NCI-H1417 treated with DMSO at 0.1 percent for 48 hours (cell line): ENCODE data around the gene HYAL2.
"Not testable (repeated sequence)": the region's sequence is repeated elsewhere in the genome, so short reads cannot be mapped to it uniquely, and the experiment has no call there.

Experiments
- DNase-seq: peaks from one replicate; lab custom pipeline; 2025; lab: John Stamatoyannopoulos, UW

HYAL2 gene

DNA sequence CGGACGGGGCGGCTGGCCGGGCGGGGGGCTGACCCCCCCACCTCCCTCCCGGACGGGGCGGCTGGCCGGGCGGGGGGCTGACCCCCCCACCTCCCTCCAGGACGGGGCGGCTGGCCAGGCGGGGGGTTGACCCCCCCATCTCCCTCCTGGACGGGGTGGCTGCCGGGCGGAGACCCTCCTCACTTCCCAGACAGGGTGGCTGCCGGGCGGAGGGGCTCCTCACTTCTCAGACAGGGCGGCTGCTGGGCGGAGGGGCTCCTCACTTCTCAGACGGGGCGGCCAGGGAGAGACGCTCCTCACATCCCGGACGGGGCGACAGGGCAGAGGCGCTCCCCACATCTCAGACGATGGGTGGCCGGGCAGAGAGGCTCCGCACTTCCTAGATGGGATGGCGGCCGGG, 10.5 kb downstream of the HYAL2 start:
- not testable (repeated sequence) for DNase-seq

DNA sequence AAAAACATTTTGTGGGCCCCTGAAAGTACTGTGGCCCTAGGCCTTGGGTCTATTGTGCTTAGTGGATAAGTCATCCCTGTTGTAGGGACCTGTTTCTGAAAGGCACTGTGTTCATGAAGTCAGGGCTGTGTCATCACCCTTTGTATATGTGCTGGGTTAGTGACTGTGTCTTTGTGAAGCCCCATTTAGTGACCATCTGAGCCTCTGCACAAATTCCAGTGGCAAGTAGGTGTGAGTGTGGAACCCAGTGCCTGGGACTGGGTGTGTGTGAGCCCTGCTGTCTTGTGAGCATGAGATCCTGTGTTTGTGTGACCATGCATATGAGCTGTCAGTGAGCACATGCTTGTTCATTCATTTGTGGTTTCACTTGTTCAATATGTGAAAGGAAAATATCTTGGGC, 17.9 kb downstream of the HYAL2 start:
- no peak for DNase-seq

DNA sequence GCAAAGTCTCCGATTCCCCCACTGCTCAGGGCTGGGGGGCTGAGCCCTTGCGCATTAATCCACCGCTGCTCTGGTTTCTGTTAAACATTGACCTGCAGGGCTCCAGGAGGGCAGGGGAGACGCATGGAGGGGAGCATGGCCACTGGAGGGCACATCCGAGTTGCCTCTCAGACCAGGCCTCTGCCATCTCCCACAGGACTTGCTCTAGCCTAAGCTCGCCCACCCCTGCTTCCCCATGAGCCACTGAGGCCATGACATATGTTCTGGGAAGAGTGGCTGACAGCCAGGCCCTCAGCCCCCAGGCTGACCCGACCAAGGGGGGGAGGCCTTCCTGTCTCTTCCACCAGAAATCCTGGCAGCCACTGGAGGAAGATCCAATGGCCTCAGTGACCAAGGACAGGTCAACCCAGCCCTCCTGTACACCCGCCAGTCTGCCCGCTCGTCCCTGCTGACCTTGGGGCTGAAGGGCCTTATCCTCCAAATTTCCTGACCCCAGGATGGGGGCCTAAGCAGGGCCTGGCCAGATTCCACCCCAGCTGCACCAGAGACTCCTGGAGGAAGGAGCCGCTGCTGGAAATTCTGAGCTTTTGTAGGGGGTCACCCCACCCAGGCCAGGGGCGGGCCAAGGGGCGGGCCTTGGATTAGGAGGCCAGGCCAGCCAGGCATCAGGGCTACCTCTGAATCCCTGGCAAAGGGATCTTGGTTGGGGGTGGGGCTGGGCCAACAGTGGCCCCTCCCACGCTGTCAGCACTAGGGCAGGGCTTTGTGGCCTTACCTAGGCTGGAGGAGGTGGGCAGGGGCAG, 19.3 kb downstream of the HYAL2 start, which contains the start of gene HYAL1:
TSS of gene HYAL1 (minus strand) at position 562 of the 803 bp plus-strand sequence. CDS start 618 bp downstream, outside the sequence.
- DNase-seq = no peak

DNA sequence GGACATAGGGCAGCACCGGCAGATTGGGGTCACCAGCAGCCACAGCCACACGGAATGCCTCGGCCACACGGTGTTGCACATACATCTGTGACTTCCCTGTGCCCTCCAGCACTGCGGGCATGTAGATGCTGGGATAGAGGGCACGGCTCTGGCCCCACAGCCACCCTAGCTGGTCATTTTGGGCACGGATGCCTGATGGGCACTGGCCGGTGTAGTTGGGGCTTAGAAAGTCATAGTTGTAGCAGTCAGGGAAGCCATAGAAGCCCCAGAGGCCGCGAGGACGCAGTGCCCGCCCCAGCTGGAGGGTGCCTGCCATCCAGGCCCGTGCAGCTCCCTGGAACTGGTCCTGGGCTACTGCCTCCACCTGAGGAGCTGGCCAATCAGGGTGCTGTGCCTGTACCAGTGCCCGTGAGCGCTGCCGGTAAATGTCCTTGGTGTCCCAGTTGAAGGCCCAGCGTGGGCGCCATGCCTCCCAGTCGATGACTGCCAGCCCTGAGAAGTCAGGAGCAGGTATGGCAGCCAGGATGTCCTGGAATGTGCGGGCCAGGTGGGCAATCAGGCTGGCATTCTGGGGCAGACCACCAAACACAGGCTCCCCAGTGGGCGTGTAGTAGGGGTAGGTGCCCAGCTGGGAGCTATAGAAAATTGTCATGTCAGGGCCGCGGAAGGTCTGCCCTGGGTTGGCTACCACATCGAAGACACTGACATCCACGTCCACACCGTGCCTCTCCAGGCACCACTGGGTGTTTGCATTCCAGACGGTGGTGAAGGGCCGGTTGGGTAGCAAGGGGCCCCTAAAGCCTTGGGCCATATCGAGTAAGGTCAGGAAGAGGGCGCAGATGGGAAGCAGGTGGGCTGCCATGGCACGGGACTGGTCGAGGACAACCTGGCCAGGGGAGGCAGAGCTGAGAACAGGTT, 20.2 kb downstream of the HYAL2 start:
- no peak for DNase-seq

DNA sequence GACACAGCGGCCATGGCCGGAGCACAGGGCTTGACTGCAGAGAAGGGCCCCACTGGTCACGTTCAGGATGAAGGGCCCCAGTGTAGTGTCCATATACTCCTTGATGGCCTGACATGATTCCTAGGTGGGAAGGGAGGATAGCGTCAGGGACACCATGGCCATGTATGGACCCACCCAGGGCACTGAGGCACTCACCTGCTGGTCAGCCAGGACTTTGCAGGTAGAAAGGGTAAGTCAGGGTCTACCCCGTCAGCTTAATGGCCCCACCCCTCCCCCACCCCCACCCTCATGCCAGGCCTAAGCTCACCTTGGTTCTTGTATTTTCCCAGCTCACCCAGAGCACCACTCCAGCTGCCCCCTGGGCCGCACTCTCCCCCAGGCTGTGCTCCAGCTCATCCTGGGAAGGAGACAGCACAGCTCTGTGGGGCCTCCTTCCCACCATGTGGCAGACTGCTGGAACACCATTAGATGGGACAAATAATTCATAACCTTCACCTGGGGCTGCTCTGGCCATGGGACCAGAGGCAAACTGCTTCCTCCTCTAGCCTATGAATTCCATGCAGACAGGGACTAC, 21.8 kb downstream of the HYAL2 start:
- DNase-seq = no peak

DNA sequence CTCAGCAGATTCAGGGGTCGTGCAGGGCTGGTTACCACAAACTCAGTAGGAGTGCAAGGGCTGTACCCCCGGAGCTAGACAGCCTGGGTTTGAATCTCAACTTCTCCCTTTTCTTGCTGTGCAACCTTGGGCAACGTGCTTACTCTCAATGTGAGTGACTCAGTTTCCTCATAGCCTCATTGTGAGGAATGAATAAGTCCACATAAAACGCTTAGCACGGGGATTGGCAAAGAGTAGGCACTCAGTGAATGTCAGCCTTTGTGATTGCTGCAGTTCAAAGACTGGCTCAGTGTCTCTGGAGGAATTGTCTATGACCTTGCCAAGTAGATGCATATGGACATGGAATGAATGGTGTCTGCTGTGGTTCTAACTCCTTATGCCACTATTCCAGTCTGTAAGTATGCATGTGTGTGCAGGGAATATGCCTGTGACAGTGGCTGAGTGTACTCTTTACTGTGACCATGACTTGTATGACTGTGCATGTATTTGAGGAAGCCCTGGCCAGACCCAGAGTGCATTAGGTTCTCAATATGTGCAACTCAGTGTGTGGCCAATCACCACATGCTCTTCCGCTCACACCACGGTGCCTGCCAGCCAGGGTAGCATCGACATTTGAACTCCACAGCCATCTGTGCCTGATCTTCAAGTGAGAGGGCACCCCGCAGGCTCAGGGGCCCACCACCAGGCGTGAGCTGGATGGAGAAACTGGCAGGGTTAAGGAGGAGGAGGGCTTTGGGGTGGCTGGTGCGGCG, 22.4 kb downstream of the HYAL2 start:
- DNase-seq = no peak

DNA sequence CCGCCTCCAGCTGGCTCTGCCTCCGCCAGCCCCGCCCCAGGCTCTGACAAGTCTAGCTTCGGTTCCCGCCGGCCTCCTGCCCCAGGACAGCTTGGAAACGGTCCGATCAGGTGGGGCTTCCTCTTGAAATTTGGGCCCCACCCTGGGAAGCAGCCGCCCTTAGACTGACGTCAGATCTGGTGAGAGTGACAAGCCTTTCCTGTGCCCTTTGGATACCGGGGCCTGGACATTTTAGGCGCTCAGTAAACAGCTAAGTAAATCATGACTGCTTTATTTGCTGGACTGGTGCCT, 23.0 kb downstream of the HYAL2 start:
- DNase-seq = no peak

DNA sequence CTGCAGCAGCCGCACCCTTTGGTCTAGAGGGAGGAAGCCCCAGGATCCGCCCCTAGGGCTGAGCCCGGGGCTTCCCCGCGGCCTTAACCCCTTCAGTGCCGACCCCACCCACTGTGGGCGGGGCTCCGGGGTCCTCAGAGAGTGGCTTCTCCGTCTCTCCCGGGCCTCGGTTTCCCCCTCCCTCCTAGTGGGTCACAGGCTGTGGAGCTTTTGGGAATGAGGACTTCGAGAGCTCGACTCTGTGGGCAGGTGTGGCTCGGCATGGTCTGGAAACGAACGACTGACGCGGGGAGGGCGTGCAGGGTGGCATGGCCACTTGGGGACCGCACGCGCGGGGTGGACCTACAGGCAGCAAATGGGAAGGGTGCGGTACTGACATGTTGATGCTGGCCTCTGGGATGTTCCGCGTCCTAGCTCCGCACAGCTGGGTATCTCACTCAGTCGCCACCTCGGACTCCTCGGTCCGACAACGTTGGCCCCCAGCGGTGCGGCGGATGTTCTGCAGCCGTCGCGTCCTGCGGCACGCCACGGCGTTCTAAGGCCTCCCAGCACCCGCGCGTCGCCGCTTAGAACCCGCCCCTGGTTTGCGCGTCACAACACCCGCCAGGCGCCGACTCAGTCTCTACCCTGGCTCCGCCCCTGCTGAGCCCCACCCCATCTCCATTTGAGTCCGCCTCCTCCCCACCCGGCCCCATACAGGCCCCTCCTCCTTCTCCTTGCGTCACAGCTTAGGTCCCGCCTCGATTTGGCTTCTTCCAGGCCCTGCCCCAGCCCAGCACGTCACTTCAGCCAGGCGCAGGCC, 23.5 kb downstream of the HYAL2 start, which contains the start of the genes HYAL3 and NAA80:
TSS of gene HYAL3 (minus strand) at position 570 of the 802 bp plus-strand sequence. CDS start 3,803 bp downstream, outside the sequence.
TSS of gene NAA80 (minus strand) at position 570 of the 802 bp plus-strand sequence. CDS start 1,942 bp downstream, outside the sequence.
- peak; percentile 69 for DNase-seq

DNA sequence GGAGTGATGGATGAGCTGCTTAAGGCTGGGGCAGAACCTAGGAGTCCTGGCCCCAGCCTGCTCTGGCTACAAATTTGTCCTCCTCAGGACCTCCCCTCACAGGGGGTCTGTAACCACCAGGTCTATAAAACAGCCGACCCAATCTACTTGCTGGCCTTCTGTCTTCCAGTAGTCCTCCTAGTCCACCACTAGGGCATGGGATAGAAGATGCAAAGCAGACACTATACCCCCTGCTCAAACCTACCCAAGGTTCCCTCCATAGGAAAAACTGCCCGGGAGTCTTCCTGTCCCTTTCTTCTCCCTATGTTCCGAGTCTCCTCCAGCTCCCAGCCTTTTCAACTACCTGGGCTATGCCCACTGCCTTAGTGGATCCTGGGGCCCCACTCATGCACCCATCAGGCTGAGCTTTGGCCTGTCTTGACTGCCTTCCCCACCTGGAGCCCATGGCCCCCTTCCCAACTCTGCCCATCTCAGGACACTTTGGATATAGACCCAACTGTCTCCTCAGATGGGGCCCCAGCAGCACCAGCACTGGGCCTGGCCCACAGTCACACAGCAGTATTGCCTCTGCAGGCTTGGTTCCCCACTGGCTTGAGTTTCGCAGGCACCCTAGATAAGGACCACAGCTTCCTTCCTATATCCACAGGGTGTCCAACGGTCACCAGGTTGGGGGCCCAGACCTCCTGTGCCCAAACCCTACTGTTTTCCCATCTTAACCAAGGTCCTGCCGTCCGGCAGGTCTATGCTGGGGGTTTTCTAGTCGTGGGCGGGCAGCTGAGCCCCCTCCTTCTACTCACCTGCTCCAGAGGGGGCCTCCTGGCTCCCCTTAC, 24.4 kb downstream of the HYAL2 start:
- no peak for DNase-seq

DNA sequence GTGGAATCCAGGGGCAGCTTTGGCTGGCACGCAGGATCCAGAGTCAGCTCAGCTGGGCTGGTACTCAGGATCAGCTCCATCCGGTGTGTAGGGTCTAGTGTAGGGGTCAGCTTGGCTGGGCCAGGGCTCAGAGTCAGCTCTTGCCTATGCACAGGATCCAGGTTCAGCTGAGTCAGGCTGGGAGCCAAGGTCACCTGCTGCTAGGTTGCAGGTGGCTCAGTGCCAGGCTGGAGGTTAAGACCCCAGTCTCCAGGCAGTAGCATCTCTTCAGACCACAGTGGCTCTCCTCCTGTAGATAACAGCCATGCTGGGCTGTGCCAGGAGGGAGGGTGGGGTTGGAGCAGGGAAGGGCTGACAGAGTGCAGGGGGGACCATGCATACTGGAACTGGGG, 25.2 kb downstream of the HYAL2 start:
- DNase-seq = no peak

DNA sequence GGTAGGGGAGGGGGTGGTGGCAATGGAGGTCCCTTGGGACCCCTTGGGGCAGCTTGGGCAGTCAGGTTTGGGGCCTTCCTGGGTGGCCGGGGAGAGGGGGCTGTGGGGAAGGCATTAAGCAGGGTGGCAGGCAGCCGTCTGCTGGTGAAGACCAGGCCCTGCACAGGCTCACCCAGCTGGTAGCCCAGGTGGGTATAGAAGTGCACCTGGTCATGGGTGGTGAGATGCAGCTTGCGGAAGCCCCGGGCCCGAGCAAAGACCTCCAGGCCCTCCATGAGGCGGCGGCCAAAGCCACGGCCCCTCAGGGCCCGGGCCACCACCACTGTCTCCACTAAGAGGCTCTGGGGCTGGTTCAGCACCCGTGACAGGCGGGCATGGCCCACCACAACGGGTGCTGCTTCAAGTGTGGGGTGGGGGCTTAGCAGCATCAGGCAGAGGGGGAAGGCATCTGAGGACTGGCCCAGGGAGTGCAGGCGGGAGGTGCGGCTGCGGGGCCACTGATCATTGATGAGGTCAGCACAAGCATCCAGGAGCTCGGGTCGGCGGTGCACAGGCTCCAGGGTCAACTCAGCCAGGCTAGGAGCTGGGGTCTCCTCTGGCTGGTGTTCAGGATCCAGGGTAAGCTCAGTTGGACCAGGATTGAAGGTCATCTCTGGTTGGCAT, 25.7 kb downstream of the HYAL2 start:
- DNase-seq = no peak

DNA sequence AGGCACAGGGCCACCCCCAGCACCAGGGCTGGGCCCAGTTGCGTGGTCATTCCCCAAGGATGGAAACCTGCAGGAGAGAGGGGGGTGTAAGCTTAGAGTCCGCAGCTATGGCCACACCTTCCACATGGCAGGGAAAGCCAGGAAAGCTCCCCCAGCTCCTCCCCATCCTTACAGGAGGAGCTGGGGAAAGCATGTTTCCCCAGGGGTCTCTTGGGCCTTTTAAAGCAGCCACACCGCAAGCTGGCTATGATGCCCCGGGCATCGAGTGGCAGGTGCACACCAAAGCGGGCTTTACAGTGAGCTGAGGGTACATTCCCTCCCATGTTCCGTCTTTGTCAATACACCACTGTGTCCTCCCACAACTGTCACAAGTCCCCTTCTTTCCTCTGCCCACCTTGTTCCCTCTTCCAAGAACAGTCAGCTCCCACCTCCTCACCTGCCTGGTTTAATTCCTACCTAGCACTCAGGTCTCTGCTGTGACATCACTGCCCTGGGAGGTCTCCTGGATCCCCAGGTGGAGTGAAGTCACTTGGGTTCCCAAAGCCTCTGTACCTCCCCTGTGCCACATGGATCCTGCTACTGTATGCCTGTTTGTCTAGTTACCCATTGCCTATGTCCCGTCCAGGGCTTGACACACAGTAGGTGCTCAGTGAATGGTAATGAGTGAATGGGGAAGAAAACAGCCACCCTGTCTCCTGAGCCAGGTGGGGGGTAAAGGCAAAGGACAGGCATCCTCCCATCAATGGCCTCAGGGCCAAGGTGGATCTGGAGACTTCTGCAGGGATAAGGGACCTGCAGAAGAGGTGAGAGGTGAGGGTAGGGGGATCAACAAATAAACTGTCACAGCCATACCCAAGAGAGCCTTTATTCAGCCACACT, 26.8 kb downstream of the HYAL2 start:
- no peak for DNase-seq

DNA sequence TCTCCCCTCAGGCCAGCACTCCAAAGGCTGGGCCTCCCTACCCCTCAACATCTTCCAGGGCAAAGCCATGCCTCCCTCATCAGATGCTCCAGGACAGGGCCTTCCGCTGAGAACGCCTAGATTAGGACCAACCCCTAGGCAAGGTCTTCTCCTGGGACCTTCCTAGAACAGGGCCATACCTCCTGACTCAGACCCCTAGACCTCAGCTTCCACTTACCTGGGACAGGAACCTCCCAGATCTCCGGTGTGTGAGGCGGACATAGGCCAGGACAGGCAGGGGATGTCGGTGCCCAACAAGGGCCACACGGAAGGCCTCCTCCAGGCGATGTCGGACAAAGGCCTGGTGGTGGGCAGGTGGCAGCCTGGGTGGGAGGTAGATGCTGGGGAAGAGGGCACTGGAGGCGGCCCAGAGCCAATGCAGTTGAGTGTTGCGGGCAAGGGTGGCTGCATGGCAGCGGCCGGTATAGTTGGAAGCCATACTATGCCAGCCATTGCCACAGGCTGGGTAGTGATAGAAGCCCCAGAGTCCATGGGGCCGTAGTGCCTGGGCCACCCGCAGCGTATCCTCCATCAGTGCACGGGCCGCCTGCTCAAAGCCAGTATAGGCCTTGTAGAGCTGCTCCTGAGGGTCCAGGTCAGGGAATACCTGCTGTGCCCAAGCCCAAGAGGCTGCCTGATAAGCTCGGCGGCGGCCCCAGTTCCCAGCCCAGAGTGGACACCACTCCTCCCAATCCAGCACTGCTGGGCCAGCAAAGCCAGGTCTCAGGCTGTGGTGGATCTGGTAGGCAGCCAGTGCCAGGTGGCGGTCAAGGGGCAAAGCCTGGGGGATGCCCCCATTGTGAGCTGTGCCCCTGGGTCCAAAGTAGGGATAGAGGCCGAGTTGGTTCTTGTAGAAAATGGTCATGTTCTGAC, 27.8 kb downstream of the HYAL2 start:
- DNase-seq = no peak

DNA sequence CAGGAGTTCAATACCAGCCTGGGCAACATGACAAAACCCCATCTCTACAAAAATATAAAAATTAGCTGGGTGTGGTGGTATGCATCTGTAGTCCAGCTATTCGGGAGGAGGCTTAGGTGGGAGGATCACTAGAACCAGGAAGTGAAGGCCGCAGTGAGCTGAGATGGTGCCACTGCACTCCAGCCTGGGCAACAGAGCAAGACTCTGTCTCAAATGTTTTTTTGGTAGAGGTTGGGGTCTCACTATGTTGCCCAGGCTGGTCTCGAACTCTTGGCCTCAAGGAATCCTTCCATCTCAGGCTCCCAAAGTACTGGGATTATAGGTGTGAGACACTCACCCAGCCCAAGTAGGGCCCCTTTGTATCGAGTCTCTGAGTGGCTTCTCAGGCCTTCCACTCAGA, 28.5 kb downstream of the HYAL2 start:
- no peak for DNase-seq

DNA sequence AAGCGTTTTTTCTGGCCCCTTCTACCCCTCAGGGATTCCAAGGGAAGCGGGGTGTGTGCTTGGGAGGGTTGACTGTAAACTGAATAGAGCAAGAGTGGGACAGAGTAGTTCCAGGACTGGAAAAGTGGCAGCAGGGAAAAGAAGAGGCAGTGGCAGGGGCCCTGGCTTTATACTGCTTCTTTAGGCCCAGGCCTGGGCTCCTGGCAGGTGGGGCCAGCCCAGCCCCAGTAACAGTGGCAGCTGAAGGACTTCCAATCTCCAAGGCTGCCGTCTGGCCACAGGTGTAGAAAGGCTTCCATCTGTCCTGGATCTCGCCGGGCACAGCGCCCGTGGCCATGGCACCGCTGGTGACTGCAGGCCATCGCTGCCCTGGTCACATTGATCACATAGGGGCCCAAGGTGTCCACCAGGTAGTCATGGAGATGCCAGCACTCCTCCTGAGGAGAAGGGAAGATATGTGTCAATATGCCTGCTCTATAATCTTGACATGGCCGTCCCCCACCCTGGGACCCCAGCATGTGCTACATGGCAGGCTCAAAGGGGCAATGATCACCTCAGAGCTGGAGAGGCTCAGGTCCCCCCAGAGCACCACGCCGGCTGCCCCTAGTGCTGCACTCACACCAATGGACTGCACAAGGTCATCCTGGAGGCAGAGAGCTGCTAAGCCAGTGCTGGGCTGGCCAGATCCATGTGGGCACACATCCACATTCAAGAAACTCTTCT, 29.3 kb downstream of the HYAL2 start:
- DNase-seq = no peak

DNA sequence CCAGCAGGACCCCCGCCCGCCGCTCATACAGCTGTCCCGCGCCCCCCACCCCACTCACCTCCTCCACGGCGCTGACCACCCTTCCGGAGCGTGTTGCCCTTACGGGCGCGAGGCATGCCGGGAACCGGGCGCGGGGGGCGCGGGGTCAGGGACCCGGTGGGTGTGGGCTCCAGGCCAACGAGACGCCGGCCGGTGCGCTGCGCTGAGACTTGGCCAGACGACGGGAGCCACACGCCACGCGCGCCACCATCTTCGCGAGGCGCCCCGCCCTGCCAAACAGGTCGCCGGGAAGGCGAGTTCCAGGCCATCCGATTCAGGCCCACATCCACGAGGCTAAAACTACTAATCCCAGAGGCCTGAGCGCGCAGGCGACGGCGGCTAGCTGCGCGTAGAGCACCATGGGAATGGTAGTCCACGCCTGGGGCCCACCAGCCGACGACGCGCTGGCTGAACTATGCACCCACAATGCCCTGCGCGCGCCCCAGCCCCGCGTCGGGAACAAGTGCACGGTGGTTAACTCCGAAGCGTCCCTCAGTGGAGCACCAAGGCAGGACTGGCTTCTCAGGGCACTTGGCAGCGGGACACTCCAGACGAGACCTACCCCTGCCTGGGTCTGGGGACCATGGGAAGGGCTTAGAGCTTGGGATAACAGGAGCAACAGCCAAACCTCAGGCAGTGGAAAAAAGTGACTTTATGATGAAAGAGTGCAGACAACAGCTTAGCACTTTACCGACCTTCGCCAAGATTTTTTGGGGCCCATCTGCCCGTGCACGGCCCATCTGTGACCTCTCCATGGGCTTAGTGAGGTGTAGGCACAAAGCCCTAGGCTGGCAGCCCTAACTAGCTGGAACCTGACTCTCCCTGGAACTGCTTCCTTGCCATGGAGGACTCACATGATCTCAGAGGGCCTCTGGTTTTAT, 30.1 kb downstream of the HYAL2 start, which contains the start of gene IFRD2:
TSS of gene IFRD2 (minus strand) at position 271 of the 920 bp plus-strand sequence. CDS start at position 116, 155 bp downstream.
- peak; percentile 51 for DNase-seq
